Esophagus muscularis mucosa (tissue), 4 donors: ENCODE results near the gene ITIH1.

Source experiments
- EP300 ChIP-seq: sonication (generic); formaldehyde crosslinking; IDR thresholded peaks from one replicate; pipeline ENCODE4 v1.6.1; 2017; ENCODE audit warnings: antibody characterized with exemption
- POLR2A ChIP-seq: fragments of 450-650 bp; IDR thresholded peaks from one replicate; pipeline ENCODE4 v1.6.1; 2017; ENCODE audit warnings: antibody characterized with exemption, moderate library complexity, mild to moderate bottlenecking, low read depth
- POLR2AphosphoS5 ChIP-seq, 2 donors: sonication (generic); formaldehyde crosslinking; IDR thresholded peaks; one replicate each; pipeline ENCODE4 v1.6.1; 2017; ENCODE audit warnings: antibody characterized with exemption in 2 of 2
- TF ChIP-seq, protein P1 (sequence below), 3 experiments: fragments of 200-600 bp in 2 of 3; fragments of 450-650 bp in 1 of 3; sonication (generic) in 2 of 3; IDR thresholded peaks; one replicate each; pipeline ENCODE4 v1.5.1; 2017 to 2019; ENCODE audit warnings: antibody characterized with exemption in 3 of 3, mild to moderate bottlenecking in 2 of 3, moderate library complexity in 1 of 3

DNA sequence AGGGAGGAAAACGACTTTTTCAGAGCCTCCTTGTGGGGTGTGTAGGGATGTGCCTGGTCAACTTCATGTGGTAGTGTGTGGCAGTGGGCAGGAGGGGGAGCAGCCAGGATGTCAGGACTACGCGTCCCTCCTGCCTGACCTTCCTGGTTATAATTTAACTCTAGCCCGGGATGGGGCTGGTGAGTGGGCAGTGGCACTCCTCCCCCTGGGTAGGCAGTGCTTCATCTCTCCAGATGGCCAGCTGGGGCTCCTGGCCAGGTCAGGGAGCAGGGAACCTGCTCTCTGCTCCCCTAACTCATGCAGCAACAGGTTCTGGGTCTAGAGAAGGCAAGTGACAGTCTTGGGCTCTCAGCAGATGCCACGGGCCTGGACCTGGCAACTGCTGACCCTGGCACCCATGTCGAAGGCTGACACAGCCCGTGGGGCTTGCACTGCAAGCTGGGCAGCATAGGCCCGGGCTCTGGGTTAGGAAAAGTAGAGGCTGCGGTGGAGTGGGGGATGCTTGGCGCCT is 50.5 kb downstream of the ITIH1 start:
- TF ChIP-seq, protein P1, sequence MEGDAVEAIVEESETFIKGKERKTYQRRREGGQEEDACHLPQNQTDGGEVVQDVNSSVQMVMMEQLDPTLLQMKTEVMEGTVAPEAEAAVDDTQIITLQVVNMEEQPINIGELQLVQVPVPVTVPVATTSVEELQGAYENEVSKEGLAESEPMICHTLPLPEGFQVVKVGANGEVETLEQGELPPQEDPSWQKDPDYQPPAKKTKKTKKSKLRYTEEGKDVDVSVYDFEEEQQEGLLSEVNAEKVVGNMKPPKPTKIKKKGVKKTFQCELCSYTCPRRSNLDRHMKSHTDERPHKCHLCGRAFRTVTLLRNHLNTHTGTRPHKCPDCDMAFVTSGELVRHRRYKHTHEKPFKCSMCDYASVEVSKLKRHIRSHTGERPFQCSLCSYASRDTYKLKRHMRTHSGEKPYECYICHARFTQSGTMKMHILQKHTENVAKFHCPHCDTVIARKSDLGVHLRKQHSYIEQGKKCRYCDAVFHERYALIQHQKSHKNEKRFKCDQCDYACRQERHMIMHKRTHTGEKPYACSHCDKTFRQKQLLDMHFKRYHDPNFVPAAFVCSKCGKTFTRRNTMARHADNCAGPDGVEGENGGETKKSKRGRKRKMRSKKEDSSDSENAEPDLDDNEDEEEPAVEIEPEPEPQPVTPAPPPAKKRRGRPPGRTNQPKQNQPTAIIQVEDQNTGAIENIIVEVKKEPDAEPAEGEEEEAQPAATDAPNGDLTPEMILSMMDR (IDR thresholded peaks at IDR 0.05), result no peak
- no peak for TF ChIP-seq POLR2A
- no peak for TF ChIP-seq POLR2AphosphoS5 (IDR thresholded peaks at IDR 0.05)
- no peak for TF ChIP-seq EP300
